Eye (tissue), 1 donor: Measurements from ENCODE around the gene PITPNM3.

Experiments used
- DNase-seq: peaks from one replicate; pipeline ENCODE4 v3.0.0-alpha.2; 2015

PITPNM3 gene

GRCh38 chr17:6458460-6458950 is 97.8 kb downstream of the PITPNM3 start:
- no peak for DNase-seq

GRCh38 chr17:6457688-6458459 is 98.5 kb downstream of the PITPNM3 start:
- no peak for DNase-seq

- DNase-seq: no peak
Measured at GRCh38 chr17:6456914-6457687, 99.3 kb downstream of the PITPNM3 start.

GRCh38 chr17:6456321-6456720 is 100.0 kb downstream of the PITPNM3 start:
- DNase-seq: no peak

GRCh38 chr17:6455321-6455705 is 101.0 kb downstream of the PITPNM3 start:
- DNase-seq: peak; percentile 80

GRCh38 chr17:6454495-6455320 is 101.6 kb downstream of the PITPNM3 start:
- peak; percentile 67 for DNase-seq

- no peak for DNase-seq
Measured at GRCh38 chr17:6453279-6454024, 102.9 kb downstream of the PITPNM3 start.

- no peak for DNase-seq
Measured at GRCh38 chr17:6452471-6453266, 103.7 kb downstream of the PITPNM3 start.

- DNase-seq: no peak
Measured at GRCh38 chr17:6450926-6451832, 105.2 kb downstream of the PITPNM3 start.

GRCh38 chr17:6449307-6449706 is 107.0 kb downstream of the PITPNM3 start:
- DNase-seq: no peak

GRCh38 chr17:6448473-6448872 is 107.9 kb downstream of the PITPNM3 start:
- no peak for DNase-seq

GRCh38 chr17:6446516-6447100 is 109.7 kb downstream of the PITPNM3 start:
- DNase-seq: no peak

- no peak for DNase-seq
Measured at GRCh38 chr17:6444571-6445335, 111.6 kb downstream of the PITPNM3 start.

- DNase-seq: peak; percentile 98
Measured at GRCh38 chr17:6443692-6444570, 112.4 kb downstream of the PITPNM3 start, which contains the start of gene PIMREG. TSS of gene PIMREG (plus strand) at chr17:6444455. CDS start at chr17:6445111, 656 bp downstream.

GRCh38 chr17:6442775-6443174 is 113.6 kb downstream of the PITPNM3 start:
- DNase-seq: no peak

GRCh38 chr17:6439951-6440350 is 116.4 kb downstream of the PITPNM3 start:
- DNase-seq: peak; percentile 81

- DNase-seq: no peak
Measured at GRCh38 chr17:6437956-6438355, 118.4 kb downstream of the PITPNM3 start.

- DNase-seq: no peak
Measured at GRCh38 chr17:6437466-6437865, 118.9 kb downstream of the PITPNM3 start.
